GM20000 (cell line): Measurements from ENCODE around the gene DYNLRB2.
A peak's percentile ranks its signal among the peaks of the same experiment; 100 is the strongest.

Experiments used
- DNase-seq: peaks from one replicate; pipeline ENCODE4 v3.0.0; 2012; ENCODE audit warnings: low spot score
- TF ChIP-seq, protein P1 (sequence below): IDR thresholded peaks from 2 replicates; pipeline ENCODE4 v1.5.1; 2012; ENCODE audit warnings: mild to moderate bottlenecking, control low read depth; ENCODE audit errors: extremely low read depth, missing control alignments

DYNLRB2 gene

GRCh38 chr16:80563066-80563465, 22.3 kb downstream of the DYNLRB2 start:
- TF ChIP-seq, protein P1, sequence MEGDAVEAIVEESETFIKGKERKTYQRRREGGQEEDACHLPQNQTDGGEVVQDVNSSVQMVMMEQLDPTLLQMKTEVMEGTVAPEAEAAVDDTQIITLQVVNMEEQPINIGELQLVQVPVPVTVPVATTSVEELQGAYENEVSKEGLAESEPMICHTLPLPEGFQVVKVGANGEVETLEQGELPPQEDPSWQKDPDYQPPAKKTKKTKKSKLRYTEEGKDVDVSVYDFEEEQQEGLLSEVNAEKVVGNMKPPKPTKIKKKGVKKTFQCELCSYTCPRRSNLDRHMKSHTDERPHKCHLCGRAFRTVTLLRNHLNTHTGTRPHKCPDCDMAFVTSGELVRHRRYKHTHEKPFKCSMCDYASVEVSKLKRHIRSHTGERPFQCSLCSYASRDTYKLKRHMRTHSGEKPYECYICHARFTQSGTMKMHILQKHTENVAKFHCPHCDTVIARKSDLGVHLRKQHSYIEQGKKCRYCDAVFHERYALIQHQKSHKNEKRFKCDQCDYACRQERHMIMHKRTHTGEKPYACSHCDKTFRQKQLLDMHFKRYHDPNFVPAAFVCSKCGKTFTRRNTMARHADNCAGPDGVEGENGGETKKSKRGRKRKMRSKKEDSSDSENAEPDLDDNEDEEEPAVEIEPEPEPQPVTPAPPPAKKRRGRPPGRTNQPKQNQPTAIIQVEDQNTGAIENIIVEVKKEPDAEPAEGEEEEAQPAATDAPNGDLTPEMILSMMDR: no peak
- DNase-seq: no peak

GRCh38 chr16:80564394-80564793, 23.6 kb downstream of the DYNLRB2 start:
- no peak for DNase-seq

DNA sequence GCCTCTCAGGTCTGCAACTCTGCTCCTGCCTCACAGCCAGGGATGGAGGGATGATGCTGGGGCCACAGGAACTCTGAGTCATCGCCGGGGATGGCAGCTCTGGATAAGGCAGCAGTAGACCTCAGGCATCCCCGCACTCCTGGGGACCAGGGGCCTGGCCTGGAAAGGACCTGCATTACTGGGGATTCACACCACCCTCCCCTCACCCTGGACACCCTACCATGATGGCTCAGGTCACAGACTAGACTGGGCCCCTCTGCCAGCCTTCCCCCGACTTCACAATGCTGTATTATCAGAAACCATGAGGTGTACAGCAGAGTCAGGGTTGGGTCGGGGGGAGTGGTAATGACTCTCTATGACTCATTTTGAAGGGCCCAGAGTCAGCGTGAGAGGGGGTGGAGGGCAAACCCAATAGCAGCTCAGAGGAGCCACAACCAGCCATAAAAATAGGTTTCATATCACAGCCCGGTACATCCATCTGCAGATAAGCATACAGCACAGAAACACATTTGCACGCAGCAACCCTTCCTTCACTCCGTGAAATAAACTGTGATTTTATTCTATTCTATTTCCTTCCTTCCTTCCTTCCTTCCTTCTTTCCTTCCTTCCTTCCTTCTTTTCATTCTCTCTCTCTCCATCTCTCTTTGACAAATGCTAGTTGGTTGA, 28.8 kb downstream of the DYNLRB2 start:
- peak; percentile 64 for DNase-seq
- TF ChIP-seq, protein P1: no peak

More at GRCh38 chr16:80564394-80564793, 23.6 kb downstream of the DYNLRB2 start:
- TF ChIP-seq, protein P1: no peak

DNA sequence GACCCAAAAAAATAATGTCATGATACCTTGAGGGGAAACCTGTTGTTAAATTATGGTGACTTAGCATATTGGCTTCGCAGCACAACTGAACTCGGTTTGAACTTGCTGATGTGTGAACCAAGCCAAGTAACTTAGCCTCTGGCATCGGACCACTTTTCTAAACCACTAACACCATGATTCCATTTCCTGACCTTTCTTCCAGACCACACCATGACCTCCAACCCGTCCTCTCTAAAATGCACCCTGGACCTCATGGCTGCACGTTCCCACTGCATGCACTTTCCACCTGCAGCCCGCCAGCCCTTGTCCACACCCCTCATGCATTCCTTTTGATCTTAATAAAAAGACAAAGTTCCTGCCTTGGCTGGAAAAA, 29.3 kb downstream of the DYNLRB2 start:
- TF ChIP-seq, protein P1: no peak
- DNase-seq: no peak

- TF ChIP-seq, protein P1: no peak
- no peak for DNase-seq
These were observed 32.9 kb downstream of the DYNLRB2 start for GRCh38 chr16:80573700-80574120.

DNA sequence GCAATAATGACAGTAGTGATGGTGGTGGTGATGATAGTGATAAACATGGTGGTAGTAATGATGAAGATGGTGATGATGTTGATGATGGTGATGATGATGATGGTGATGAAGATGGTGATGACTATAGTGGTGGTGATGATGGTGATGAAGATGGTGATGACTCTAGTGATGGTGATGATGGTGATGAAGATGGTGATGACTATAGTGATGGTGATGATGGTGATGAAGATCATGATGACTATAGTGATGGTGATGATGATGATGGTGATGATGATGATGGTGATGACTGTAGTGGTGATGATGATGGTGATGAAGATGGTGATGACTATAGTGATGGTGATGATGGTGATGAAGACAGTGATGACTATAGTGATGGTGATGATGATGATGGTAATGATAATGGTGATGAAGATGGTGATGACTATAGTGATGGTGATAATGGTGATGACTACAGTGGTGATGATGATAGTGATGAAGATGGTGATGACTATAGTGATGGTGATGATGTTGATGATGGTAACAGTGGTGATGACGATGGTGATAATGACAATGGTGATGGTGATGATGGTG, 35.6 kb downstream of the DYNLRB2 start:
- no peak for DNase-seq
- TF ChIP-seq, protein P1: no peak

DNA sequence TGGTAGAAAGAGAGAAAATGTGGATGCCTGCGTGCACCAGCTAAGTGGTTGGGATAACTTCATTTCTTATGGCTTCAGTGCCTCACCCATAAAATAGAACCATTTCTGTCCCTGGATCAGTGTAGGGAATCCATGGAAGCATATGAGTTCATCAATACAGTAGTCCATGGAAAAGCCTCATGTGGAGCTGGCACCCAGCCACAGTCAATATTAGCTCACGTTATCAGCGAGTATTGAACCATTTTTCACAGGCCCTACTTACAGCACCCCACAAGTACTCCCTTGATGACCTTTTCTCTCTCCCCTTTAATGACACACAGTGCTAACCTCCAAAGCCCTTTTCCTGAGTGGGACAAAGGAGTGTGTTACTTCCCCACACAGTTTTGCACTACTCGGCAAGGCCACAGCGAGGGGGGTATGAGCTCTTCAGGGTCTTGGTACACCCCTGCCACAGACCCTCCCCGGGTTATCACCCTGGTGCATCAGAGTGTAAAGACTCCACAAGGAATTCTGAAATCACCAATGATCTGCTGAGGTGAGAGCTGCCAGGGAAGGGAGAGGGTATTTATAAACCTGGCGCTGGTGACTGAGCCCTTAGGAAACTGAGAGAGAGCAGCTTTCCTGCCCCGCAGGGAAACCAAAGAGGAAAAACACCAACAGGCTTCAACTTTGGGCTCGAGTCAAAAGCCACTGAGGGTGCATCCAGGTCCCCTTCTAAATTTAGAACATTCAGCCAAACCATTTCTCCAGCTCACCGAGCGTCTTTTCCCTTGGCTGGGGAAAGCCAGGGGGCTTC, 36.9 kb downstream of the DYNLRB2 start:
- DNase-seq: no peak
- TF ChIP-seq, protein P1: no peak
